Measurements from ENCODE around the gene MYO3B. TPM values are rescaled to one million over a fixed set of nuclear protein-coding genes. Genes with fewer than 3 reads are reported as not detected.

Gene MYO3B
- total RNA-seq, 1 experiment from 2014 or later: 0.63 TPM

- DNase-seq: no peak
- no peak overlapping the region for H3K27ac Mint-ChIP-seq
- Histone ChIP-seq H2BK120ac (ENCODE audit: low read depth, low read length, poor library complexity, severe bottlenecking) (no peak overlapping the region), H2BK5ac (ENCODE audit: insufficient read length, low read length) (no peak overlapping the region), H3K23ac (ENCODE audit: insufficient read length, low read depth, low read length) (no peak overlapping the region), H3K14ac (ENCODE audit: insufficient read depth, low read length) (no peak overlapping the region), H3K56ac (ENCODE audit: insufficient read length, low read depth, low read length) (no peak overlapping the region), H4K91ac (ENCODE audit: insufficient read length, low read depth, low read length) (no peak overlapping the region), H2AFZ (ENCODE audit: low read length) (no peak overlapping the region), H2AK5ac (ENCODE audit: insufficient read length, low read length) (no peak overlapping the region), H3K4me1 (ENCODE audit: insufficient read depth, low read length) (no peaks in the 10 kb centered on the region; the same call in 1 of the 2 replicates), H3K27ac (ENCODE audit: insufficient read length, low read depth, low read length) (no peak overlapping the region), H3K9ac (ENCODE audit: extremely low read depth, insufficient read length, low read length) (no peak overlapping the region), H3K27me3 (ENCODE audit: insufficient read depth, low read length) (no peaks in the 10 kb centered on the region), H2BK12ac (ENCODE audit: insufficient read length, low read depth, low read length) (no peak overlapping the region), H3K23me2 (ENCODE audit: insufficient read length, low read depth, low read length, poor library complexity, severe bottlenecking) (no peaks in the 10 kb centered on the region), H3K4ac (ENCODE audit: low read depth, low read length) (no peak overlapping the region), H4K20me1 (ENCODE audit: control insufficient read depth, insufficient read depth, insufficient read length) (no peaks in the 10 kb centered on the region), H2BK15ac (ENCODE audit: low read depth, low read length) (no peak overlapping the region), H3K79me1 (ENCODE audit: insufficient read depth, low read depth, low read length, poor library complexity, severe bottlenecking) (no peaks in the 10 kb centered on the region), H2BK20ac (ENCODE audit: low read depth, low read length, poor library complexity, severe bottlenecking) (no peak overlapping the region), H3T11ph (ENCODE audit: low read length) (no peak overlapping the region), H4K8ac (replicated peaks; ENCODE audit: insufficient read length, low read depth, low read length) (no peak overlapping the region), H3K79me2 (ENCODE audit: insufficient read depth, low read length) (no peaks in the 10 kb centered on the region), H4K5ac (ENCODE audit: insufficient read length, low read depth, low read length) (no peak overlapping the region), H3K18ac (ENCODE audit: insufficient read length, low read depth, low read length) (no peak overlapping the region), H3K9me3 (ENCODE audit: control insufficient read depth, low read depth, low read length) (no peaks in the 10 kb centered on the region), H3K4me2 (ENCODE audit: insufficient read depth, insufficient read length, low read length) (no peak overlapping the region)
- H3K4me3 Mint-ChIP-seq: no peak overlapping the region
- whole genome bisulfite sequencing (ENCODE audit: extremely low coverage, insufficient read length, low lambda C conversion rate): no CpG with 5 or more reads among the region's 5 CpGs
- no peaks in the 10 kb centered on the region for H3K36me3 Mint-ChIP-seq (ENCODE audit: insufficient read depth in 1 of 3, low read depth in 3 of 3)
- TF ChIP-seq, protein P1, sequence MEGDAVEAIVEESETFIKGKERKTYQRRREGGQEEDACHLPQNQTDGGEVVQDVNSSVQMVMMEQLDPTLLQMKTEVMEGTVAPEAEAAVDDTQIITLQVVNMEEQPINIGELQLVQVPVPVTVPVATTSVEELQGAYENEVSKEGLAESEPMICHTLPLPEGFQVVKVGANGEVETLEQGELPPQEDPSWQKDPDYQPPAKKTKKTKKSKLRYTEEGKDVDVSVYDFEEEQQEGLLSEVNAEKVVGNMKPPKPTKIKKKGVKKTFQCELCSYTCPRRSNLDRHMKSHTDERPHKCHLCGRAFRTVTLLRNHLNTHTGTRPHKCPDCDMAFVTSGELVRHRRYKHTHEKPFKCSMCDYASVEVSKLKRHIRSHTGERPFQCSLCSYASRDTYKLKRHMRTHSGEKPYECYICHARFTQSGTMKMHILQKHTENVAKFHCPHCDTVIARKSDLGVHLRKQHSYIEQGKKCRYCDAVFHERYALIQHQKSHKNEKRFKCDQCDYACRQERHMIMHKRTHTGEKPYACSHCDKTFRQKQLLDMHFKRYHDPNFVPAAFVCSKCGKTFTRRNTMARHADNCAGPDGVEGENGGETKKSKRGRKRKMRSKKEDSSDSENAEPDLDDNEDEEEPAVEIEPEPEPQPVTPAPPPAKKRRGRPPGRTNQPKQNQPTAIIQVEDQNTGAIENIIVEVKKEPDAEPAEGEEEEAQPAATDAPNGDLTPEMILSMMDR (conservative IDR thresholded peaks at IDR 0.05): no peak
- H3K9me3 Mint-ChIP-seq: no peaks in the 10 kb centered on the region
- H3K4me1 Mint-ChIP-seq: peaks cover 9 to 11% of the 10 kb centered on the region in 2 experiments
- no peaks in the 10 kb centered on the region; the same call in 1 of the 2 replicates for H3K27me3 Mint-ChIP-seq (ENCODE audit: low read depth)
Measured at GRCh38 chr2:170652637-170653417, 474.9 kb downstream of the MYO3B start.

Measured in H9 (cell line).